OCI-LY7 (cell line): ENCODE results near the gene IL6R.

Source experiments
- CTCF ChIP-seq: fragments of 200-600 bp; sonication (generic); conservative IDR thresholded peaks from 2 replicates; pipeline ENCODE4 v1.5.1; 2014; ENCODE audit warnings: mild to moderate bottlenecking, antibody characterized with exemption, low read length, moderate library complexity, mixed read lengths
- EZH2phosphoT487 ChIP-seq: fragments of 200-600 bp; sonication (generic); IDR thresholded peaks from 2 replicates; pipeline ENCODE4 v1.6.1; 2018; ENCODE audit warnings: low read depth, borderline replicate concordance, mild to moderate bottlenecking, mixed run types, antibody characterized with exemption, low read length, moderate library complexity, mixed read lengths

DNA sequence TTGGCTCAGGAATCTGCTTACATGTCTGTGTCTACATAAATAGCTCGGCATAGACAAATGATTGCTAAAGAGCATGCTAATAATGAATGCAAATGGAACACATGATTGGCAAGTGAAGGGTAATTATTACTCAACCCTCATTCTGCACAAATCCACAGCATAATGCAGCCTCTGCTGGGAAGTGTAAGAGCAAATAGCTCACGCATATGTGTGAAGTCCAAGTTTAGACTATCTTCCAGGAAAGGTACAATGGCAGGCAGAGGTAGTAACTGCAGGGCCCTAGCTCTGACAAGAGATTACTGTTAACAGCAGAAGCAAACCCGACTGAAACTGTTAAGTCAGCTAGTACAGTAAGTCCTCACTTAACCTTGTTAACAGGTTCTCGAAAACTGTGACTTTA is 7.0 kb upstream of the IL6R start:
- TF ChIP-seq CTCF (no peak), EZH2phosphoT487 (no peak)
